HG03469 (cell line): ENCODE measurements around the gene NAV2.

Experiments used
- ATAC-seq: cut with Tn5 transposase; IDR thresholded peaks from one replicate; pipeline ENCODE4 v1.9.1; 2021; ENCODE audit warnings: mild to moderate bottlenecking, moderate library complexity, moderate number of reproducible peaks; ENCODE audit not compliant: unreplicated experiment

NAV2 gene

GRCh38 chr11:19712281-19713195, at the start of gene NAV2:
NAV2 (plus strand) TSS chr11:19712837; CDS start chr11:19713696, 859 bp downstream.
- peak; percentile 98 for ATAC-seq

- ATAC-seq, result no peak
These were observed 49.4 kb upstream of the NAV2 start for GRCh38 chr11:19663206-19663605.

- no peak for ATAC-seq
These were observed 47.6 kb upstream of the NAV2 start for GRCh38 chr11:19664886-19665548.

- no peak for ATAC-seq
These were observed 45.7 kb upstream of the NAV2 start for GRCh38 chr11:19666951-19667350.

GRCh38 chr11:19669511-19669910, 43.1 kb upstream of the NAV2 start:
- ATAC-seq, result no peak

- no peak for ATAC-seq
These were observed 42.4 kb upstream of the NAV2 start for GRCh38 chr11:19670030-19670791.

GRCh38 chr11:19672586-19673206, 39.9 kb upstream of the NAV2 start:
- ATAC-seq, result no peak

GRCh38 chr11:19673924-19674729, 38.5 kb upstream of the NAV2 start:
- no peak for ATAC-seq

- ATAC-seq, result no peak
These were observed 37.8 kb upstream of the NAV2 start for GRCh38 chr11:19674836-19675235.

GRCh38 chr11:19675397-19675796, 37.2 kb upstream of the NAV2 start:
- no peak for ATAC-seq

- no peak for ATAC-seq
These were observed 35.9 kb upstream of the NAV2 start for GRCh38 chr11:19676475-19677380.

- no peak for ATAC-seq
These were observed 35.1 kb upstream of the NAV2 start for GRCh38 chr11:19677381-19678080.

- ATAC-seq, result no peak
These were observed 32.4 kb upstream of the NAV2 start for GRCh38 chr11:19679952-19680828.

- no peak for ATAC-seq
These were observed 31.7 kb upstream of the NAV2 start for GRCh38 chr11:19680829-19681368.

- no peak for ATAC-seq
These were observed 29.4 kb upstream of the NAV2 start for GRCh38 chr11:19683141-19683805.

GRCh38 chr11:19683862-19684491, 28.7 kb upstream of the NAV2 start:
- no peak for ATAC-seq
